A673 (cell line): ENCODE results near the gene PHKB. TPM values are rescaled to one million over a fixed set of nuclear protein-coding genes. Genes with fewer than 3 reads are reported as not detected.

Source experiments
- BruUV-seq: library from RNA; stranded (reverse); fragments of 400-500 nt; replicated peaks from 2 replicates; lab custom pipeline; 2021; lab: Mats Ljungman, UMichigan
- CTCF ChIA-PET: fragments of 300-600 bp; sonication (Branson Sonifier 250); formaldehyde crosslinking; loops from one replicate; lab custom pipeline; 2022; ENCODE audit warnings: antibody characterized with exemption; lab: Charles Lee
- POLR2A ChIA-PET: fragments of 300-600 bp; sonication (Branson Sonifier 250); formaldehyde crosslinking; loops from one replicate; lab custom pipeline; 2022; ENCODE audit warnings: antibody characterized with exemption; ENCODE audit not compliant: low non-redundant PET; lab: Charles Lee
- DNase-seq: peaks from one replicate; pipeline ENCODE4 v3.0.0-alpha.2; 2015; ENCODE audit warnings: low spot score
- H3K27ac ChIP-seq: fragments of 200-600 bp; sonication (generic); 2 replicates; pipeline ENCODE4 v1.5.1; 2016; ENCODE audit warnings: mixed run types, low read depth, mild to moderate bottlenecking, mixed read lengths, antibody characterized with exemption, low read length; ENCODE audit not compliant: poor library complexity, severe bottlenecking
- H3K27me3 ChIP-seq: fragments of 200-600 bp; sonication (generic); replicated peaks from 2 replicates; pipeline ENCODE4 v1.6.1; 2017; ENCODE audit warnings: mixed run types, low read depth, mild to moderate bottlenecking, mixed read lengths, antibody characterized with exemption, low read length; ENCODE audit not compliant: insufficient read depth, poor library complexity
- H3K36me3 ChIP-seq: fragments of 200-600 bp; sonication (generic); 2 replicates; pipeline ENCODE4 v1.6.1; 2016; ENCODE audit warnings: mixed run types, mild to moderate bottlenecking, mixed read lengths, antibody characterized with exemption, low read length; ENCODE audit not compliant: insufficient read depth, poor library complexity, severe bottlenecking
- H3K4me1 ChIP-seq: fragments of 200-600 bp; sonication (generic); 2 replicates; pipeline ENCODE4 v1.6.1; 2017; ENCODE audit warnings: mixed run types, mild to moderate bottlenecking, mixed read lengths, antibody characterized with exemption, low read length; ENCODE audit not compliant: insufficient read depth, poor library complexity, severe bottlenecking
- H3K4me3 ChIP-seq: fragments of 200-600 bp; sonication (generic); 2 replicates; pipeline ENCODE4 v1.5.1; 2016; ENCODE audit warnings: low read depth, mixed run types, mild to moderate bottlenecking, mixed read lengths, low read length; ENCODE audit not compliant: poor library complexity, severe bottlenecking
- H3K9me3 ChIP-seq: fragments of 200-600 bp; sonication (generic); 2 replicates; pipeline ENCODE4 v1.6.1; 2016; ENCODE audit warnings: mixed run types, low read depth, mild to moderate bottlenecking, mixed read lengths, antibody characterized with exemption, low read length; ENCODE audit not compliant: poor library complexity, severe bottlenecking
- CTCF ChIP-seq: fragments of 300-800, 200-600 bp; sonication (generic); conservative IDR thresholded peaks from 2 replicates; pipeline ENCODE4 v1.5.1; 2017; ENCODE audit warnings: low read depth, mild to moderate bottlenecking, antibody characterized with exemption, low read length, moderate library complexity, mixed read lengths
- EZH2 ChIP-seq: fragments of 200-600 bp; sonication (generic); IDR thresholded peaks from 2 replicates; pipeline ENCODE4 v1.6.1; 2017; ENCODE audit warnings: borderline replicate concordance, low read depth, mild to moderate bottlenecking, mixed read lengths, antibody characterized with exemption, low read length; ENCODE audit not compliant: poor library complexity, severe bottlenecking
- intact Hi-C: fragments of 100-400 bp; cut with micrococcal nuclease; formaldehyde crosslinking; loops from one replicate; pipeline ENCODE4 v1.10.0; 2022; ENCODE audit not compliant: unreplicated experiment
- total RNA-seq: library from RNA; stranded (reverse); gene quantifications from 2 replicates; pipeline ENCODE4 v1.2.3, GENCODE V29; 2021

Gene PHKB
- total RNA-seq, 1 experiment from 2014 or later: 50.6 TPM

DNA sequence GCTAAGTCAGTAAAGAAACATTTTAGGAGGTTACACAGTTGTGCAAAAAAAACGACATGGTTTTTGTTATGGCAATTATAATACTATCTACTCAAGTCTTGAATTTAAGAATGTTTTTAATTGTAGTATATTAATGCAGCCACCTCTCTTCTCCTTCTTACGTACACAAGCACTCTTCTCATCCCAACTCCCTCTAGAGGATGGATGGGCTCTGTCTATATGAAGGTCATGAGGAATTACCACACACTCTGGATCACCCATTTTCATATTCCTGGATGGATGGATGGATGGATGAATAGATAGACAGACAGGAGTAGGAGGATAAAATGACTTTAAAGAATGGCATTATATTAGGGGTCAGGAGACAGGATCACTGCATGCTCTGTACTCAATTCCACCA is 120.0 kb downstream of the PHKB start:
- H3K9me3 ChIP-seq: no peaks in the 10 kb centered on the region
- intact Hi-C loops: no loop called here
- ChIA-PET POLR2A (no interaction called here), CTCF (interaction anchor here (0.6 kb wide), 1 partner anchor 653 kb away, joined by 6 read pairs; no protein-coding TSS in a partner anchor)
- DNase-seq: peak; percentile 11
- 0 out of 2 replicates have a peak, but pooled peaks have one; percentile 17 for TF ChIP-seq CTCF
- no peak for TF ChIP-seq EZH2
- no peak overlapping the region for H3K27ac ChIP-seq
- H3K36me3 ChIP-seq: no peaks in the 10 kb centered on the region
- no peaks in the 10 kb centered on the region for H3K4me1 ChIP-seq
- H3K27me3 ChIP-seq: no peaks in the 10 kb centered on the region
- H3K4me3 ChIP-seq: no peak overlapping the region
- no TSS peak for BruUV-seq

GRCh38 chr16:47584464-47585225 is 123.5 kb downstream of the PHKB start:
- intact Hi-C loops: no loop called here
- Histone ChIP-seq H3K9me3 (no peaks in the 10 kb centered on the region), H3K36me3 (peaks cover 5% of the 10 kb centered on the region), H3K4me3 (no peak overlapping the region), H3K4me1 (no peaks in the 10 kb centered on the region), H3K27ac (no peak overlapping the region), H3K27me3 (no peaks in the 10 kb centered on the region)
- no peak for DNase-seq
- POLR2A ChIA-PET: no interaction called here
- CTCF ChIA-PET: interaction anchor here (0.9 kb wide), 1 partner anchor 571 kb away, joined by 4 read pairs; the partner anchor contains the start of gene ABCC12
- TF ChIP-seq CTCF (no peak), EZH2 (no peak)
- BruUV-seq: no TSS peak

DNA sequence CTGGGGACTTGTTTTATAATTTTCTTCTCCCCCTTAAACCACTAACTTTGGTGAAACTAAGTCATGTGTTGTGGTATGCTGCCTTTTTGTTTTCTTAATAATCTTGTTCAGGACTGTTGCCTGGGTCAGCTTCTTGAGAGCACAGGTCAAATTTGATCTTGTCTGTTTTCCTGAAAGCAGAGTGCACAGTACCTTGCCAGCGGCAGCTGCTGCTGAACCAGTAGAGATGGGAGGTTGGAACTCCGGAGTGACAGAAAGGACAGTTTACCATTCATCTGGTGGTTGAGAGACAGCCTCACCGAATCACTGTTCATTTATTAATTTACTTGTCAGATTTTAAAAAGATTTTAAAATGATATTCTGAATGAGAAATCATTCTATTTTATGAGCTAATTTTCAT is 125.0 kb downstream of the PHKB start:
- H3K27ac ChIP-seq: no peak overlapping the region
- intact Hi-C loops: no loop called here
- TF ChIP-seq EZH2 (no peak), CTCF (no peak)
- no peak overlapping the region for H3K4me3 ChIP-seq
- no peaks in the 10 kb centered on the region for H3K9me3 ChIP-seq
- H3K36me3 ChIP-seq: peaks cover 5% of the 10 kb centered on the region
- no TSS peak for BruUV-seq
- H3K27me3 ChIP-seq: no peaks in the 10 kb centered on the region
- no peaks in the 10 kb centered on the region for H3K4me1 ChIP-seq
- DNase-seq: no peak
- ChIA-PET POLR2A (no interaction called here), CTCF (no interaction called here)
